ENCODE results near the gene PCDHGA12.
"Not testable (repeated sequence)": the region's sequence is repeated elsewhere in the genome, so short reads cannot be mapped to it uniquely, and the experiment has no call there.

The PCDHGA12 gene

GRCh38 chr5:141430332-141431113 is at the start of gene PCDHGA12:
PCDHGA12 (plus strand) TSS chr5:141430507; CDS start chr5:141430760, 253 bp downstream.
- DNase-seq (ENCODE audit: low read depth), result no peak

- no peak for DNase-seq (ENCODE audit: low read depth)
These were observed 47.6 kb upstream of the PCDHGA12 start, which contains the start of gene PCDHGA7 for GRCh38 chr5:141382469-141383294. PCDHGA7 (plus strand) TSS chr5:141382742; CDS start chr5:141382900, 158 bp downstream.

GRCh38 chr5:141383345-141383744 is 47.0 kb upstream of the PCDHGA12 start:
- no peak for DNase-seq (ENCODE audit: low read depth)

GRCh38 chr5:141384471-141385267 is 45.6 kb upstream of the PCDHGA12 start:
- DNase-seq (ENCODE audit: low read depth), result no peak

GRCh38 chr5:141387557-141388311 is 42.6 kb upstream of the PCDHGA12 start, which contains the start of gene PCDHGB4:
PCDHGB4 (plus strand) TSS chr5:141387698; CDS start chr5:141387885, 187 bp downstream.
- not testable (repeated sequence) for DNase-seq (ENCODE audit: low read depth)

- DNase-seq (ENCODE audit: low read depth), result no peak
These were observed 41.6 kb upstream of the PCDHGA12 start for GRCh38 chr5:141388661-141389060.

- no peak for DNase-seq (ENCODE audit: low read depth)
These were observed 40.9 kb upstream of the PCDHGA12 start for GRCh38 chr5:141389153-141390042.

GRCh38 chr5:141392429-141393198 is 37.7 kb upstream of the PCDHGA12 start, which contains the start of gene PCDHGA8:
PCDHGA8 (plus strand) TSS chr5:141392633; CDS start chr5:141392814, 181 bp downstream.
- no peak for DNase-seq (ENCODE audit: low read depth)

- DNase-seq (ENCODE audit: low read depth), result no peak
These were observed 37.0 kb upstream of the PCDHGA12 start for GRCh38 chr5:141393267-141393666.

- DNase-seq (ENCODE audit: low read depth), result not testable (repeated sequence)
These were observed 35.7 kb upstream of the PCDHGA12 start for GRCh38 chr5:141394401-141395187.

- DNase-seq (ENCODE audit: low read depth), result not testable (repeated sequence)
These were observed 32.4 kb upstream of the PCDHGA12 start, which contains the start of gene PCDHGB5 for GRCh38 chr5:141397756-141398551. PCDHGB5 (plus strand) TSS chr5:141397947; CDS start chr5:141398128, 181 bp downstream.

GRCh38 chr5:141398608-141399007 is 31.7 kb upstream of the PCDHGA12 start:
- no peak for DNase-seq (ENCODE audit: low read depth)

- DNase-seq (ENCODE audit: low read depth), result no peak
These were observed 30.6 kb upstream of the PCDHGA12 start for GRCh38 chr5:141399555-141400258.

GRCh38 chr5:141402553-141403243 is 27.6 kb upstream of the PCDHGA12 start, which contains the start of gene PCDHGA9:
PCDHGA9 (plus strand) TSS chr5:141402778; CDS start chr5:141402953, 175 bp downstream.
- no peak for DNase-seq (ENCODE audit: low read depth)

GRCh38 chr5:141403387-141403786 is 26.9 kb upstream of the PCDHGA12 start:
- DNase-seq (ENCODE audit: low read depth), result no peak

Measured in HS-5 (cell line).